SU-DHL-6 (cell line): ENCODE measurements around the gene GALNT12.

Experiments
- CTCF ChIP-seq: fragments of 200-600 bp; sonication (generic); IDR thresholded peaks from one replicate; pipeline ENCODE4 v1.5.1; 2017; ENCODE audit warnings: antibody characterized with exemption, mild to moderate bottlenecking, low read length, moderate library complexity; ENCODE audit not compliant: insufficient read depth, poor library complexity, severe bottlenecking
- EZH2phosphoT487 ChIP-seq: fragments of 200-600 bp; sonication (generic), shearing (Covaris generic); conservative IDR thresholded peaks from 2 replicates; pipeline ENCODE4 v1.6.1; 2018; ENCODE audit warnings: mild to moderate bottlenecking, antibody characterized with exemption, low read length, moderate library complexity, mixed read lengths

- TF ChIP-seq CTCF (no peak), EZH2phosphoT487 (no peak)
These were observed 30.0 kb downstream of the GALNT12 start for GRCh38 chr9:98837516-98837915.
